ENCODE results near the gene PLPP7. TPM values are rescaled to one million over a fixed set of nuclear protein-coding genes. Genes with fewer than 3 reads are reported as not detected.
A peak's percentile ranks its signal among the peaks of the same experiment; 100 is the strongest.
"Not testable (repeated sequence)": the region's sequence is repeated elsewhere in the genome, so short reads cannot be mapped to it uniquely, and the experiment has no call there.

PLPP7 gene
- total and polyA plus RNA-seq, 5 donors = 96.3 to 160 (median 109) TPM

- DNase-seq (peak in 2 of 3 donors; percentile 45 to 55), ATAC-seq (no peak)
- H3K9me3 ChIP-seq (ENCODE audit: control insufficient read depth, low read length) = no peaks in the 10 kb centered on the region
- H3K4me3 ChIP-seq (ENCODE audit: low read length) = no peak overlapping the region
- no peaks in the 10 kb centered on the region for H3K27me3 ChIP-seq (ENCODE audit: control insufficient read depth, insufficient read depth)
- no peak overlapping the region for H3K27ac ChIP-seq (ENCODE audit: low read length)
- no peaks in the 10 kb centered on the region for H3K4me1 ChIP-seq (ENCODE audit: control insufficient read depth, insufficient read depth, low read length)
- WGBS = 60% methylated on average over 12 of the region's 12 CpGs
- intact Hi-C loops (cut with DNase I) = no loop called here
Measured at GRCh38 chr9:131319486-131319885, 30.0 kb downstream of the PLPP7 start.

DNA sequence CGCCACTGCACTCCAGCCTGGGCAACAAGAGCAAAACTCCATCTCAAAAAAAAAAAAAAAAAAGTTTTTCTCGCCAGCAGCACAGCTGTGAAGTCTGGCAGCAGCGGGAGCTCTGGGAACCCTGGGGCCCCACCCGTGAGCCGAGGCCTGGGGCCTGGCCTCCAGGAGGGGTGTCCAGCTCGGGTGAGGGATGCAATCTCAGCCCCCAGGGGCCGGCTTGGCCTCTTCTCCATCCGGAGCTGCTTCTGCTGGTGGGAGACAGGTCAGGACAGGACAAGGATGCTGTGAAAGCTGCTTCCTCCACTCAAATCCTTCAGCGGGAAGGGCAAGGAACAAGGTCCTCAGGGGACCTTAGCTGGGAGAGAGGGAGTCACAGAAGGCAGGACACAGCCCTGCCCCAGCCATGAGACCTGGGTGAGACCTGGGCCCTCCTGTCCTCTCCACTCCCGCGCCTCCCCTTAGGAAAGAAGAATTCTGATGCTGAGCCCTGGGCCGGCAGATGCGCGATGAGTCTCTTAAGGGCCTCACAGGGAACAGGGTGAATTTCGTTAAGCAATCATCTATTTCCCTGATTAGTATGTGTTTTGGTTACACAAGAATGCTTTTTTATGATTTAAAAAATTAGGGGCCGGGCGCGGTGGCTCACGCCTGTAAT, 30.6 kb downstream of the PLPP7 start:
- H3K4me3 ChIP-seq (ENCODE audit: low read length) = no peak overlapping the region
- DNase-seq (peak; percentile 66 to 87 (median 84)), ATAC-seq (peak; percentile 61 to 80)
- no peaks in the 10 kb centered on the region for H3K4me1 ChIP-seq (ENCODE audit: control insufficient read depth, insufficient read depth, low read length)
- H3K27me3 ChIP-seq (ENCODE audit: control insufficient read depth, insufficient read depth) = no peaks in the 10 kb centered on the region
- intact Hi-C loops (cut with DNase I) = loop anchor here in 1 of 4 donors (10.0 kb wide), 1 partner anchor 65 kb away; no protein-coding TSS in a partner anchor
- WGBS = 50% methylated on average over 19 of the region's 19 CpGs
- no peaks in the 10 kb centered on the region for H3K9me3 ChIP-seq (ENCODE audit: control insufficient read depth, low read length)
- H3K27ac ChIP-seq (ENCODE audit: low read length) = no peak overlapping the region

DNA sequence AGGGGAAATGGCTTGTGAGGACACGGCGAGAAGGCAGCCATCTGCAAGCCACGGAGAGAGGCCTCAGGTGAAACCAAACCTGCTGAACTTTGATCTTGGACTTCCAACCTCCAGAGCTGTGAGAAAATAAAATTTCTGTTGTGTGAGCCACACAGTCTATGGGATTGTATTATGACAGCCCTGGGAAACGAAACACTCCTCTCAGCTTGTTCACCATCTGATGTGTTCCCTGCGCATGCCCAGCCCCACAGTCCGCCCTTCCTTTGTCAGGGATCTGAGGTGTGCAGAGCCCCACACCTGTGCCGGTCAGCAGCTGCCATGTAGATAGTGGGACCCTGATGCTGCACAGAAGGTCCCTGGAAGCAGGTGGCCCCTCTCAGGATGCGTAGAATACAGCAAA, 34.1 kb downstream of the PLPP7 start:
- Histone ChIP-seq H3K27me3 (ENCODE audit: control insufficient read depth, insufficient read depth) (no peaks in the 10 kb centered on the region), H3K9me3 (ENCODE audit: control insufficient read depth, low read length) (no peaks in the 10 kb centered on the region), H3K4me3 (ENCODE audit: low read length) (no peak overlapping the region), H3K4me1 (ENCODE audit: control insufficient read depth, insufficient read depth, low read length) (no peaks in the 10 kb centered on the region), H3K27ac (ENCODE audit: low read length) (no peak overlapping the region)
- intact Hi-C loops (cut with DNase I) = loop anchor here in 1 of 4 donors (10.0 kb wide), 1 partner anchor 69 kb away; no protein-coding TSS in a partner anchor
- WGBS = 91% methylated on average over 8 of the region's 8 CpGs
- ATAC-seq (no peak), DNase-seq (peak in 1 of 3 donors; percentile 26)

DNA sequence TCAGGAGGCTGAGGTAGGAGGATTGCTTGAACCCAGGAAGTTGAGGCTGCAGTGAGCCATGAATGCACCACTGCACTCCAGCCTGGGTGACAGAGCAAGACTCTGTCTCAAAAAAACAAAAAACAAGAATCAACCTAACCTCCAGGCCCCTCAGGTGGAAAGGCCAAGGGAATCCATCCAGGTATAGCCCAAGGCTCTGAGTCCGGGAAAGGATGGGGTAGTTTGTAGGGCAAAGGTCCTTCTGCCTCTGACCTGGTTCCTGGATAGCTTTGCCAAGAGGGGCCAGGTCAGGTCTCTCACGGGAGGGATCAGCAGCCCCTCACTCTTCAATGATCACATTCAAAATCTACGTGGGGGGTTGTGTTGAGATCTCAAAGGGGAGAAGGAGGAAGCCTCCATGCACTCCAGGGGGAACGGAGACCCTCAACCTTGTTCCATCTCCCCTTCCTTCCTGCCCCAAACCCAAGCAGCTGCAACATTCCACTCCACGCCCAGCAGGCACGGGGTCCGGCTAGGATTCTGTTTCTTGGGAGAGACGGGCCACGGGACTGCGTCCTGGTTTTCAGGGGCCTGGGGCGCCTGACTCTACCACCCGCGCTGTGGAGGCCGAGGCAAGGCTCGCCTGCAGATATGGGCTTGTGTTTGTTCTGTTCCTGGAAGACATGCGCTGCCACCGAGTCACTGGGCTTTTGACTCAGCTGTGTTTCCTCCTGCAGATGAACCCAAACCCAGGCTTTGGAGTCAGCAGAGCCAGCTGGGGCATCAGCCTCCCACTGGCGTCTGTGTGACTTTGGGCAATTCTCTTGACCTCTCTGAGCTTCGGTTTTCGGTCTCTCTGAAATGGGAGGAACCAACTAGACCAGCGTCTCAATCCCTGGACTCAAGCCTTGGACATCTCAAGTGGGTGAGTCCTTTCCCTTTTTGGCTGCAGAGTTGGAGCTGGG, 35.5 kb downstream of the PLPP7 start:
- DNase-seq = peak in 1 of 3 donors; percentile 27
- no peaks in the 10 kb centered on the region for H3K4me1 ChIP-seq (ENCODE audit: control insufficient read depth, insufficient read depth, low read length)
- WGBS = 88% methylated on average over 21 of the region's 21 CpGs
- H3K27me3 ChIP-seq (ENCODE audit: control insufficient read depth, insufficient read depth) = no peaks in the 10 kb centered on the region
- H3K4me3 ChIP-seq (ENCODE audit: low read length) = no peak overlapping the region
- H3K9me3 ChIP-seq (ENCODE audit: control insufficient read depth, low read length) = no peaks in the 10 kb centered on the region
- intact Hi-C loops (cut with DNase I) = loop anchor here in 1 of 4 donors (10.0 kb wide), 1 partner anchor 70 kb away; no protein-coding TSS in a partner anchor
- peak in 1 of 2 donors; percentile 6 for ATAC-seq
- no peak overlapping the region for H3K27ac ChIP-seq (ENCODE audit: low read length)

DNA sequence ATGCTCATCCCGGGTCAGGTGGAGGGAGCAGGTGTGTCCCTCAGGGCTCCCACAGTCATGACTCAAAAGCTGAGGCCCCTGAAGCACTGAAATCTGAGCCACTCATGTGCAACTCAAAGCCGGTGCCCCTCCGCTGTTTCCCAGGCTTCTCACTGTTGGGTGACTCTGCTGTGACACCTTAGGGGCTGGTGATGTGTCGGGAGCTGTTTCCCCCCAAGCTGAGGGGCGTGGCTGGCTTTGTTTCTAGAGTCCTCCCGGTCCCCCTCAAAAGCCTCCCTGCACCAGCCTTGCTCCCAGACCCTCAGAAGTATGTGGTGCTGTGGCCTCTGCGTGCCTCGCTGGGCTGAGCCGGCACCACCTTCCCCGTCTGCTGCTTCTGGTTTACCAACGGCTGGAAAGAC, 39.7 kb downstream of the PLPP7 start:
- 76% methylated on average over 11 of the region's 11 CpGs for WGBS

DNA sequence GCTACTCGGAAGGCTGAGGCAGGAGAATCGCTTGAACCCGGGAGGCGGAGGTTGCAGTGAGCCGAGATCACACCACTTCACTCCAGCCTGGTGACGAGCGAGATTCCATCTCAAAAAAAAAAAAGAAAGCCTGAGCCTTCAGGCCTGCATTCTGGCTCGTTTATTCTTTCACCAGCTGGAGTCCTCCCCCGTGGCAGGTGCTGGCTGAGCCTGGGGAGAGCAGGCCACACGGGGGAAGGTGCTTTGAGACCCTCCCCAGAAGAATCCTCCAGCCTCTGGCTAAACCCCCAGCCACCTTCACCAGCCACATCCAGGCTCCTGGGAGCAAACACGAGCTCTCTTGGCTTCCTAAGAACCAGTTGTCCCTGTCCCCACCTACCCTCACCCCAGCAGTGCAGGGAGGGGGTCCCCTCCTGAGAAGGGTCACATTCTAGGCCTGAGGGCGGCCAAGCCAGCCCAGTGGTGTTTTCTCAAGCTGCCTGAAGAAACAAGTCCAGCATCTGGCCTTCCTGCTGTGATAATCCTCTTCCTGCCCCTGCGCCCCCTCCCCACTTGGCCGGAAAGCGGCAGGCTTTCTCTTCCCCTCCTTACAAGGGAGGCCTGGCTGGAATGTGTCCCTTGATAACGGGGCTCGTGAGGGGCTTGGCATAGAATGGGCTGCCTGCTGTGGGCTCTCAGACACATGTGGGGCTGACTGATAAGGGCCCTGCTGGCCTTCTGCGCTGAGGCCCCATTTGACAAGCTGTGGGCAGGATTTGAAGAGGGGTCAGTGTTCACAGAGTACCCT, 41.5 kb downstream of the PLPP7 start:
- 33% methylated on average over 18 of the region's 18 CpGs for WGBS
- H3K27ac ChIP-seq (ENCODE audit: low read length) = peak overlapping the region; percentile 91

More for the DNA sequence above, 39.7 kb downstream of the PLPP7 start:
- intact Hi-C loops (cut with DNase I) = loop anchor here in 1 of 4 donors (10.0 kb wide), 1 partner anchor 74 kb away; no protein-coding TSS in a partner anchor
- Histone ChIP-seq H3K4me3 (ENCODE audit: low read length) (no peak overlapping the region), H3K27me3 (ENCODE audit: control insufficient read depth, insufficient read depth) (no peaks in the 10 kb centered on the region), H3K9me3 (ENCODE audit: control insufficient read depth, low read length) (no peaks in the 10 kb centered on the region), H3K27ac (ENCODE audit: low read length) (no peak overlapping the region), H3K4me1 (ENCODE audit: control insufficient read depth, insufficient read depth, low read length) (no peaks in the 10 kb centered on the region)
- no peak for ATAC-seq
- DNase-seq = peak in 1 of 3 donors; percentile 42

GRCh38 chr9:131331996-131332395, 42.5 kb downstream of the PLPP7 start:
- H3K9me3 ChIP-seq (ENCODE audit: control insufficient read depth, low read length); ATAC-seq; H3K27me3 ChIP-seq (ENCODE audit: control insufficient read depth, insufficient read depth); H3K4me1 ChIP-seq (ENCODE audit: control insufficient read depth, insufficient read depth, low read length); DNase-seq; H3K4me3 ChIP-seq (ENCODE audit: low read length): not testable (repeated sequence)
- peak overlapping the region; percentile 30 for H3K27ac ChIP-seq (ENCODE audit: low read length)
- intact Hi-C loops (cut with DNase I) = loop anchor here in 3 of 4 donors (5.0 to 10.0 kb wide), 3 partner anchors 47 to 97 kb away; partner anchors contain the start of genes FAM78A (in 2 of the 3) and PLPP7 (in 1 of the 3)
- over 99% methylated on average over 2 of the region's 2 CpGs for WGBS

More for the DNA sequence above, 41.5 kb downstream of the PLPP7 start:
- H3K4me3 ChIP-seq (ENCODE audit: low read length) = no peak overlapping the region
- no peaks in the 10 kb centered on the region for H3K27me3 ChIP-seq (ENCODE audit: control insufficient read depth, insufficient read depth)
- peak; percentile 66 to 87 (median 85) for DNase-seq
- intact Hi-C loops (cut with DNase I) = loop anchor here in 3 of 4 donors (5.0 to 10.0 kb wide), 3 partner anchors 46 to 96 kb away; partner anchors contain the start of genes FAM78A (in 2 of the 3) and PLPP7 (in 1 of the 3)
- peaks cover 2% of the 10 kb centered on the region for H3K4me1 ChIP-seq (ENCODE audit: control insufficient read depth, insufficient read depth, low read length)
- peak; percentile 80 to 84 for ATAC-seq
- H3K9me3 ChIP-seq (ENCODE audit: control insufficient read depth, low read length) = no peaks in the 10 kb centered on the region

DNA sequence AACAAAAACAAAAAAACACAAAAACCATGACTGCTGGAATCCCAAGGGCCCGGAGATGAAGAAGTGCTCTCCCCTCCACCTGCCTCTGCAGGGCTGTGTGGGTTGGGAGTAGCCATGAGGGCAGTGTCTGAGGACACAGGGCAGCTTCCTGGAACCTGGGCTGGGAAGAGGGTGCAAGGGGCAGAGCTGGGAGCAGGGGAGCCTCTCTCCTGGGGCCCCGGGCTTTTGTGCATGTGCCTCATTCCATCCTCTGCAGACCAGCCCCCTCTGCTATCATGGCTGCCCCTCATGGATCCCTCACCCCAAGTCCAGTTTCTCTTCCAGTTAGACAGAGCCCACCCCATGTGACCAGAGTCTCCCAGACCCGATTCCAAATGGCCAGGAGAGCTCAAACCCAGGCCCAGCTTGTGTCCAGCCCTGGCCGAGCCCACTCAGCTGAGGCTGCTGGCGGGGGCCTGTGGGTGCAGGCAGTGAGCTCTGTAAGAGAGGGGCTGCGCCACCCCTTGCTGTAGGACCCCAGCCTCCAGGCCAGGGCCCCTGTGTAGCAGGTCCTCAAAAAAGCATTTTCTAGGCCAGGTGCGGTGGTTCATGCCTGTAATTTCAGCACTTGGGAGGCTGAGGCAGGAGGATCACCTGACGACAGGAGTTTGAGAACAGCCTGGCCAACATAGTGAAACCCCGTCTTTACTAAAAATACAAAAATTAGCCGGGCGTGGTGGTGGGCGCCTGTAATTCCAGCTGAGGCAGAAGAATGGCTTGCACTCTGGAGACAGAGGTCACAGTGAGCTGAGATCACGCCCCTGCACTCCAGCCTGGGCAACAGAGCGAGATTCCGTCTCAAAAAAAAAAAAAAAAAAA, 44.5 kb downstream of the PLPP7 start:
- no peaks in the 10 kb centered on the region for H3K27me3 ChIP-seq (ENCODE audit: control insufficient read depth, insufficient read depth)
- intact Hi-C loops (cut with DNase I) = loop anchor here in 3 of 4 donors (5.0 to 10.0 kb wide), 3 partner anchors 49 to 99 kb away; partner anchors contain the start of genes FAM78A (in 2 of the 3) and PLPP7 (in 1 of the 3)
- DNase-seq = peak in 1 of 3 donors; percentile 52
- H3K4me3 ChIP-seq (ENCODE audit: low read length) = no peak overlapping the region
- 83% methylated on average over 15 of the region's 15 CpGs for WGBS
- no peaks in the 10 kb centered on the region for H3K9me3 ChIP-seq (ENCODE audit: control insufficient read depth, low read length)
- peak overlapping the region; percentile 68 for H3K27ac ChIP-seq (ENCODE audit: low read length)
- no peak for ATAC-seq
- H3K4me1 ChIP-seq (ENCODE audit: control insufficient read depth, insufficient read depth, low read length) = peaks cover 2% of the 10 kb centered on the region

GRCh38 chr9:131334629-131335367, 45.3 kb downstream of the PLPP7 start:
- Histone ChIP-seq H3K4me1 (ENCODE audit: control insufficient read depth, insufficient read depth, low read length) (peaks cover 2% of the 10 kb centered on the region), H3K9me3 (ENCODE audit: control insufficient read depth, low read length) (no peaks in the 10 kb centered on the region), H3K4me3 (ENCODE audit: low read length) (no peak overlapping the region), H3K27ac (ENCODE audit: low read length) (peak overlapping the region; percentile 68), H3K27me3 (ENCODE audit: control insufficient read depth, insufficient read depth) (no peaks in the 10 kb centered on the region)
- DNase-seq (peak; percentile 71 to 91 (median 86)), ATAC-seq (peak; percentile 79 to 84)
- intact Hi-C loops (cut with DNase I) = loop anchor here in 3 of 4 donors (5.0 to 10.0 kb wide), 6 partner anchors 50 to 277 kb away; partner anchors contain the start of genes FAM78A (in 2 of the 3) and PLPP7 (in 1 of the 3)
- WGBS = 15% methylated on average over 13 of the region's 13 CpGs
